ENCODE results near the gene PTDSS2. TPM values are rescaled to one million over a fixed set of nuclear protein-coding genes. Genes with fewer than 3 reads are reported as not detected.

PTDSS2 gene
- total and polyA plus RNA-seq, 9 of the 15 experiments (the other 6 are each of a cell fraction or from before 2014, with no cell fraction given): 0.45 to 53.9 (median 17.2) TPM

DNA sequence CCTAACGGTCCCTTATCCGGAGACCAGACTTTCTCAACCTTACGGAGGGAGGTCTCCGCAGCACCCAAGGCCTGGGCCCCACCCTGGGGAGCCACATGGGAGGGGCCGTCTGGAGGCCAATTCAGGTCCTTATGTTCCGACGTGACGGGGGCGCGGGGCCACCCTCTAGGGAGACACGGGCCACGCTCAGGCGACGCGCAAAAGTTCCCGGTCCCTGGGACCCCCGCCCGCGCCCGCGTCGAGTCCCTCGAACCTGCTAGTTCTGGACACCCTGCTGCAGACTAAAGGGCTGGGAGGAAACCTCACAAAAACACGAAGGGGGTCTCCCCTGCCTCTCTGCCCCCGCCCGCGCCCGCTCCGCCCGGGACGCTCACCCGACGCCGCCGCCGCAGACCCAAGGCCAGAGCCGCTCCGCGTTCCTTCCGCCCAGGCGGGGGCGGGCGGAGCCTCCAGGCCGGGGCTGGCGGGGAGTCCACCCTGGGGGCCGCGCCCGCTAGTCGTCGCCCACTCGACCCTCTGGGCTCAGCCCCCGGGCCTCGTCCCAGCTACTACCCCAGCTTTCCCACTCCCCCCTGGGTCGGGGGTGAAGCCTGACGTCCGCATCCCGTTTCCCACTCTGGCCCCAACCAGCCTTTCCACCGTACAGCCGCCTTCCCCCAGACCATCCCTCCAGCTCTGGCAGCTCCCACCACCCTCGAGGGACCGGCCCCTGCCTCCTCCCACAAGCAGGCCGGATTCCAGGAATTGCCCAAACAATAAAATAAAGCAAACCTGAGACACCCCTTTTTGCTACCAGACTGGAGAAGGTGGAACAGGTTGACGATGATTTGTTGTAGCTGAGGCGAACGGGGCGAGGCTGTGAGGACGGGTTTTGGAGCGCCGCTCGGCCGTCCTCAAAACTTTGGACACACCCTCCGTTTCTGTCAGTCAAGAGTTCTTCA lies 54.2 kb downstream of the PTDSS2 start (continued):
- TF ChIP-seq, protein P1, sequence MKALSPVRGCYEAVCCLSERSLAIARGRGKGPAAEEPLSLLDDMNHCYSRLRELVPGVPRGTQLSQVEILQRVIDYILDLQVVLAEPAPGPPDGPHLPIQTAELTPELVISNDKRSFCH (CRISPR knock-in tag; IDR thresholded peaks at IDR 0.05): no peak
- TF ChIP-seq, protein P1 (tag; IDR thresholded peaks at IDR 0.05): no peak
- no peak for TF ChIP-seq HNRNPL (IDR thresholded peaks at IDR 0.05; ENCODE audit: low read depth, low read length)
- no peak for TF ChIP-seq MCM5 (IDR thresholded peaks at IDR 0.05; ENCODE audit: low read depth)
- no peak for TF ChIP-seq SLC30A9 (CRISPR knock-in tag; IDR thresholded peaks at IDR 0.05)
- TF ChIP-seq, protein P2, sequence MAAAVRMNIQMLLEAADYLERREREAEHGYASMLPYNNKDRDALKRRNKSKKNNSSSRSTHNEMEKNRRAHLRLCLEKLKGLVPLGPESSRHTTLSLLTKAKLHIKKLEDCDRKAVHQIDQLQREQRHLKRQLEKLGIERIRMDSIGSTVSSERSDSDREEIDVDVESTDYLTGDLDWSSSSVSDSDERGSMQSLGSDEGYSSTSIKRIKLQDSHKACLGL (CRISPR knock-in tag; IDR thresholded peaks at IDR 0.05; ENCODE audit: borderline replicate concordance, poor library complexity, severe bottlenecking): no peak
- no peak for TF ChIP-seq ZNF780A (CRISPR knock-in tag; IDR thresholded peaks at IDR 0.05)
- TF ChIP-seq DPF2 (IDR thresholded peaks at IDR 0.05): peak; percentile 30; the same call in 1 of the 2 replicates
- no peak for TF ChIP-seq BRD9 (IDR thresholded peaks at IDR 0.05; ENCODE audit: low read depth, partially characterized antibody)
- peak; percentile 35; the same call in 1 of the 2 replicates for TF ChIP-seq NFIC (IDR thresholded peaks at IDR 0.05)
- TF ChIP-seq TSC22D4 (tag; IDR thresholded peaks at IDR 0.05): no peak
- TF ChIP-seq HNRNPLL (IDR thresholded peaks at IDR 0.05; ENCODE audit: low read depth, low read length, poor library complexity, severe bottlenecking): peak; percentile 74
- TF ChIP-seq FIP1L1 (IDR thresholded peaks at IDR 0.05; ENCODE audit: low read depth, low read length, poor library complexity, severe bottlenecking): no peak
- TF ChIP-seq STAT5A (IDR thresholded peaks at IDR 0.05; ENCODE audit: borderline replicate concordance, low read length): peak; percentile 41; the same call in 1 of the 2 replicates
- TF ChIP-seq ZNF76 (CRISPR knock-in tag; IDR thresholded peaks at IDR 0.05; ENCODE audit: borderline replicate concordance): 0 out of 2 replicates have a peak, but pooled peaks have one; percentile 43
- TF ChIP-seq POLR2B (IDR thresholded peaks at IDR 0.05; ENCODE audit: low read depth, partially characterized antibody): peak; percentile 42
- TF ChIP-seq, protein P3, sequence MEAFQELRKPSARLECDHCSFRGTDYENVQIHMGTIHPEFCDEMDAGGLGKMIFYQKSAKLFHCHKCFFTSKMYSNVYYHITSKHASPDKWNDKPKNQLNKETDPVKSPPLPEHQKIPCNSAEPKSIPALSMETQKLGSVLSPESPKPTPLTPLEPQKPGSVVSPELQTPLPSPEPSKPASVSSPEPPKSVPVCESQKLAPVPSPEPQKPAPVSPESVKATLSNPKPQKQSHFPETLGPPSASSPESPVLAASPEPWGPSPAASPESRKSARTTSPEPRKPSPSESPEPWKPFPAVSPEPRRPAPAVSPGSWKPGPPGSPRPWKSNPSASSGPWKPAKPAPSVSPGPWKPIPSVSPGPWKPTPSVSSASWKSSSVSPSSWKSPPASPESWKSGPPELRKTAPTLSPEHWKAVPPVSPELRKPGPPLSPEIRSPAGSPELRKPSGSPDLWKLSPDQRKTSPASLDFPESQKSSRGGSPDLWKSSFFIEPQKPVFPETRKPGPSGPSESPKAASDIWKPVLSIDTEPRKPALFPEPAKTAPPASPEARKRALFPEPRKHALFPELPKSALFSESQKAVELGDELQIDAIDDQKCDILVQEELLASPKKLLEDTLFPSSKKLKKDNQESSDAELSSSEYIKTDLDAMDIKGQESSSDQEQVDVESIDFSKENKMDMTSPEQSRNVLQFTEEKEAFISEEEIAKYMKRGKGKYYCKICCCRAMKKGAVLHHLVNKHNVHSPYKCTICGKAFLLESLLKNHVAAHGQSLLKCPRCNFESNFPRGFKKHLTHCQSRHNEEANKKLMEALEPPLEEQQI (IDR thresholded peaks at IDR 0.05): no peak
- TF ChIP-seq FOXA3 (CRISPR knock-in tag; conservative IDR thresholded peaks at IDR 0.05 in 1 of 2, IDR thresholded peaks at IDR 0.05 in 1 of 2): peak in 1 of 2 experiments; percentile 6; a peak in 1 of 4 replicates
- TF ChIP-seq VEZF1 (CRISPR knock-in tag; IDR thresholded peaks at IDR 0.05): 0 out of 2 replicates have a peak, but pooled peaks have one; percentile 60
- TF ChIP-seq, protein P4, sequence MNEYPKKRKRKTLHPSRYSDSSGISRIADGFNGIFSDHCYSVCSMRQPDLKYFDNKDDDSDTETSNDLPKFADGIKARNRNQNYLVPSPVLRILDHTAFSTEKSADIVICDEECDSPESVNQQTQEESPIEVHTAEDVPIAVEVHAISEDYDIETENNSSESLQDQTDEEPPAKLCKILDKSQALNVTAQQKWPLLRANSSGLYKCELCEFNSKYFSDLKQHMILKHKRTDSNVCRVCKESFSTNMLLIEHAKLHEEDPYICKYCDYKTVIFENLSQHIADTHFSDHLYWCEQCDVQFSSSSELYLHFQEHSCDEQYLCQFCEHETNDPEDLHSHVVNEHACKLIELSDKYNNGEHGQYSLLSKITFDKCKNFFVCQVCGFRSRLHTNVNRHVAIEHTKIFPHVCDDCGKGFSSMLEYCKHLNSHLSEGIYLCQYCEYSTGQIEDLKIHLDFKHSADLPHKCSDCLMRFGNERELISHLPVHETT (CRISPR knock-in tag; conservative IDR thresholded peaks at IDR 0.05 in 1 of 2, IDR thresholded peaks at IDR 0.05 in 1 of 2): no peak
